H9 (cell line): ENCODE measurements around the gene BSN. TPM values are rescaled to one million over a fixed set of nuclear protein-coding genes. Genes with fewer than 3 reads are reported as not detected.
A peak's percentile ranks its signal among the peaks of the same experiment; 100 is the strongest.

ENCODE experiments used
- DNase-seq: peaks from one replicate; pipeline ENCODE4 v3.0.0-alpha.2; 2017
- H2AFZ ChIP-seq: one replicate; pipeline ENCODE4 v1.6.1; 2013; ENCODE audit warnings: mild to moderate bottlenecking, low read length, control low read depth, moderate library complexity
- H2AK5ac ChIP-seq: 2 replicates; pipeline ENCODE4 v1.6.1; 2013; ENCODE audit warnings: low read length, control low read depth, mixed read lengths; ENCODE audit not compliant: insufficient read length
- H2BK120ac ChIP-seq: one replicate; pipeline ENCODE4 v1.6.1; 2013; ENCODE audit warnings: low read depth, mild to moderate bottlenecking, low read length, control low read depth, inconsistent platforms; ENCODE audit not compliant: poor library complexity, severe bottlenecking
- H2BK12ac ChIP-seq: 2 replicates; pipeline ENCODE4 v1.6.1; 2013; ENCODE audit warnings: low read length, control low read depth, mixed read lengths, low read depth; ENCODE audit not compliant: insufficient read length
- H2BK15ac ChIP-seq: 2 replicates; pipeline ENCODE4 v1.6.1; 2013; ENCODE audit warnings: low read depth, low read length, control low read depth
- H2BK20ac ChIP-seq: one replicate; pipeline ENCODE4 v1.6.1; 2013; ENCODE audit warnings: low read depth, mild to moderate bottlenecking, low read length, control low read depth, inconsistent platforms; ENCODE audit not compliant: poor library complexity, severe bottlenecking
- H2BK5ac ChIP-seq: 2 replicates; pipeline ENCODE4 v1.6.1; 2013; ENCODE audit warnings: low read length, control low read depth, mixed read lengths; ENCODE audit not compliant: insufficient read length
- H3K14ac ChIP-seq: 2 replicates; pipeline ENCODE4 v1.6.1; 2013; ENCODE audit warnings: low read length, control low read depth; ENCODE audit not compliant: insufficient read depth
- H3K18ac ChIP-seq: 2 replicates; pipeline ENCODE4 v1.6.1; 2013; ENCODE audit warnings: low read depth, mild to moderate bottlenecking, mixed read lengths, low read length, control low read depth; ENCODE audit not compliant: insufficient read length
- H3K23ac ChIP-seq: 2 replicates; pipeline ENCODE4 v1.6.1; 2013; ENCODE audit warnings: low read length, control low read depth, mixed read lengths, low read depth; ENCODE audit not compliant: insufficient read length
- H3K23me2 ChIP-seq: 2 replicates; pipeline ENCODE4 v1.6.1; 2013; ENCODE audit warnings: low read depth, mild to moderate bottlenecking, mixed read lengths, low read length, control low read depth; ENCODE audit not compliant: insufficient read length, poor library complexity, severe bottlenecking
- H3K27ac ChIP-seq: 2 replicates; pipeline ENCODE4 v1.5.1; 2013; ENCODE audit warnings: low read length, control low read depth, mixed read lengths, low read depth; ENCODE audit not compliant: insufficient read length
- H3K27me3 ChIP-seq: 2 replicates; pipeline ENCODE4 v1.6.1; 2013; ENCODE audit warnings: low read length, control low read depth, inconsistent platforms; ENCODE audit not compliant: insufficient read depth
- H3K4ac ChIP-seq: 2 replicates; pipeline ENCODE4 v1.6.1; 2013; ENCODE audit warnings: low read depth, mild to moderate bottlenecking, control low read depth, inconsistent platforms, low read length, moderate library complexity
- H3K4me1 ChIP-seq: 2 replicates; pipeline ENCODE4 v1.6.1; 2013; ENCODE audit warnings: low read length, control low read depth, inconsistent platforms; ENCODE audit not compliant: insufficient read depth
- H3K4me2 ChIP-seq: 2 replicates; pipeline ENCODE4 v1.6.1; 2013; ENCODE audit warnings: low read length, control low read depth, mixed read lengths; ENCODE audit not compliant: insufficient read length, insufficient read depth
- H3K56ac ChIP-seq: 2 replicates; pipeline ENCODE4 v1.6.1; 2013; ENCODE audit warnings: low read depth, mild to moderate bottlenecking, mixed read lengths, low read length, control low read depth; ENCODE audit not compliant: insufficient read length
- H3K79me1 ChIP-seq: 2 replicates; pipeline ENCODE4 v1.6.1; 2013; ENCODE audit warnings: low read depth, mild to moderate bottlenecking, moderate library complexity, low read length, control low read depth, inconsistent platforms; ENCODE audit not compliant: insufficient read depth, poor library complexity, severe bottlenecking
- H3K79me2 ChIP-seq: 2 replicates; pipeline ENCODE4 v1.6.1; 2013; ENCODE audit warnings: low read length, control low read depth, inconsistent platforms; ENCODE audit not compliant: insufficient read depth
- H3K9ac ChIP-seq: 2 replicates; pipeline ENCODE4 v1.6.1; 2013; ENCODE audit warnings: low read length, control low read depth, mixed read lengths; ENCODE audit not compliant: insufficient read length; ENCODE audit errors: extremely low read depth
- H3K9me3 ChIP-seq: one replicate; pipeline ENCODE4 v1.6.1; 2013; ENCODE audit warnings: low read depth, low read length, inconsistent platforms; ENCODE audit not compliant: control insufficient read depth
- H3T11ph ChIP-seq: one replicate; pipeline ENCODE4 v1.6.1; 2013; ENCODE audit warnings: mild to moderate bottlenecking, low read length, control low read depth, inconsistent platforms
- H4K20me1 ChIP-seq: one replicate; pipeline ENCODE4 v1.6.1; 2013; ENCODE audit not compliant: control insufficient read depth, insufficient read length, insufficient read depth
- H4K5ac ChIP-seq: 2 replicates; pipeline ENCODE4 v1.6.1; 2013; ENCODE audit warnings: low read depth, mild to moderate bottlenecking, mixed read lengths, low read length, control low read depth; ENCODE audit not compliant: insufficient read length
- H4K8ac ChIP-seq: replicated peaks from 2 replicates; pipeline ENCODE4 v1.6.1; 2013; ENCODE audit warnings: low read length, control low read depth, mixed read lengths, low read depth; ENCODE audit not compliant: insufficient read length
- H4K91ac ChIP-seq: 2 replicates; pipeline ENCODE4 v1.6.1; 2013; ENCODE audit warnings: low read depth, mild to moderate bottlenecking, moderate library complexity, mixed read lengths, low read length, control low read depth; ENCODE audit not compliant: insufficient read length
- H3K27ac Mint-ChIP-seq, 3 experiments: 2 replicates in 2 of 3; 3 replicates in 1 of 3; pipeline ENCODE4 v1.8.0; 2020 to 2021; ENCODE audit warnings: mixed read lengths in 3 of 3, mild to moderate bottlenecking in 1 of 3, moderate library complexity in 1 of 3
- H3K27me3 Mint-ChIP-seq: 2 replicates; pipeline ENCODE4 v1.8.0; 2021; ENCODE audit warnings: low read depth, mild to moderate bottlenecking, moderate library complexity, mixed read lengths
- H3K36me3 Mint-ChIP-seq, 3 experiments: 2 replicates in 2 of 3; 3 replicates in 1 of 3; pipeline ENCODE4 v1.8.0; 2020 to 2021; ENCODE audit warnings: low read depth in 3 of 3, mixed read lengths in 3 of 3; ENCODE audit not compliant: insufficient read depth in 1 of 3
- H3K4me1 Mint-ChIP-seq, 2 experiments: 2 replicates each; pipeline ENCODE4 v1.8.0; 2020; ENCODE audit warnings: mixed read lengths in 2 of 2
- H3K4me3 Mint-ChIP-seq, 2 experiments: 2 replicates in 1 of 2; 3 replicates in 1 of 2; pipeline ENCODE4 v1.8.0; 2020 to 2021; ENCODE audit warnings: mild to moderate bottlenecking in 2 of 2, mixed read lengths in 2 of 2, moderate library complexity in 1 of 2
- H3K9me3 Mint-ChIP-seq, 2 experiments: 2 replicates in 1 of 2; 3 replicates in 1 of 2; pipeline ENCODE4 v1.8.0; 2020; ENCODE audit warnings: mild to moderate bottlenecking in 2 of 2, mixed read lengths in 2 of 2, moderate library complexity in 1 of 2
- CTCF ChIP-seq: fragments of 200-600 bp; sonication (generic); conservative IDR thresholded peaks from 3 replicates; pipeline ENCODE4 v1.8.0; 2021; ENCODE audit warnings: antibody characterized with exemption, mild to moderate bottlenecking
- WGBS: extraction: QIAGEN DNeasy Blood & Tissue Kit; methylation state at CpG from one replicate; pipeline ENCODE4 v1.1.7; 2013; ENCODE audit warnings: missing lambda C conversion rate, low lambda C conversion rate, mixed read lengths; ENCODE audit not compliant: insufficient read length; ENCODE audit errors: extremely low coverage; 5-methylcytosine and 5-hydroxymethylcytosine counted together
- total RNA-seq: library from RNA; stranded (reverse); gene quantifications from 2 replicates; pipeline ENCODE4 v1.2.1, GENCODE V29; 2021

Gene BSN
- total RNA-seq, 1 experiment from 2014 or later: 2.4 TPM

GRCh38 chr3:49671291-49672288 is 117.3 kb downstream of the BSN start:
- Histone ChIP-seq H3K27me3 (no peaks in the 10 kb centered on the region), H3K9me3 (no peaks in the 10 kb centered on the region), H3K56ac (no peak overlapping the region), H3K4me1 (no peaks in the 10 kb centered on the region; the same call in 1 of the 2 replicates), H3K79me1 (peaks cover 4% of the 10 kb centered on the region), H4K8ac (no peak overlapping the region), H2BK15ac (no peak overlapping the region), H2BK12ac (no peak overlapping the region), H3K9ac (no peak overlapping the region), H3K23me2 (peaks cover 8% of the 10 kb centered on the region), H4K5ac (no peak overlapping the region), H3K79me2 (no peaks in the 10 kb centered on the region; the same call in 1 of the 2 replicates), H2AK5ac (no peak overlapping the region), H2AFZ (no peak overlapping the region), H2BK5ac (no peak overlapping the region), H4K91ac (no peak overlapping the region), H3K4me2 (no peak overlapping the region), H2BK20ac (no peak overlapping the region), H3K14ac (no peak overlapping the region), H2BK120ac (no peak overlapping the region), H3K18ac (no peak overlapping the region), H4K20me1 (no peaks in the 10 kb centered on the region), H3K23ac (no peak overlapping the region), H3K4ac (no peak overlapping the region), H3T11ph (no peak overlapping the region), H3K27ac (no peak overlapping the region)
- peak; percentile 90 for DNase-seq
- H3K27ac Mint-ChIP-seq: peak overlapping the region in 2 of 3 experiments; percentile 29 to 59; a peak in 1 of 7 replicates
- WGBS: no CpG with 5 or more reads among the region's 11 CpGs
- H3K4me3 Mint-ChIP-seq: peak overlapping the region; percentile 47 to 62
- TF ChIP-seq CTCF: peak; percentile 89
- H3K4me1 Mint-ChIP-seq: peaks cover 26 to 32% of the 10 kb centered on the region in 2 experiments
- H3K27me3 Mint-ChIP-seq: no peaks in the 10 kb centered on the region; the same call in 1 of the 2 replicates
- H3K9me3 Mint-ChIP-seq: no peaks in the 10 kb centered on the region
- H3K36me3 Mint-ChIP-seq: peaks cover 10 to 13% (median 12%) of the 10 kb centered on the region in 3 experiments; a peak in 6 of 7 replicates
